HEK293 (cell line): ENCODE results near the gene LRIT1.

ENCODE experiments used
- CTCF ChIA-PET: fragments of 350-600 bp; formaldehyde crosslinking; extraction: SDS; loops from one replicate; lab custom pipeline; 2021; ENCODE audit warnings: antibody characterized with exemption; lab: Yijun Ruan, JAX
- POLR2A ChIA-PET: fragments of 300-600 bp; formaldehyde crosslinking; extraction: SDS; loops from one replicate; lab custom pipeline; 2020; ENCODE audit warnings: antibody characterized with exemption, inconsistent platforms; lab: Yijun Ruan, JAX
- H3K27ac ChIP-seq: fragments of 200-500 bp; sonication (Bioruptor generic); 2 replicates; pipeline ENCODE4 v1.5.1; 2014; ENCODE audit warnings: low read depth, low read length, control low read depth, inconsistent platforms; ENCODE audit errors: extremely low read depth
- H3K36me3 ChIP-seq, 2 experiments: fragments of 200-500 bp in 1 of 2; sonication (Bioruptor generic) in 1 of 2; 1 replicate in 1 of 2; 2 replicates in 1 of 2; pipeline ENCODE4 v1.5.1; 2014 to 2017; ENCODE audit warnings: inconsistent platforms in 2 of 2, low read length in 2 of 2; ENCODE audit not compliant: control insufficient read depth in 2 of 2, insufficient read depth in 1 of 2
- H3K4me1 ChIP-seq: fragments of 200-500 bp; sonication (Bioruptor generic); 2 replicates; pipeline ENCODE4 v1.5.1; 2014; ENCODE audit warnings: mild to moderate bottlenecking, low read length, inconsistent platforms; ENCODE audit not compliant: control insufficient read depth, insufficient read depth
- H3K4me3 ChIP-seq: 2 replicates; pipeline ENCODE4 v1.5.1; 2011; ENCODE audit warnings: low read depth, mild to moderate bottlenecking, control low read depth, low read length, moderate library complexity
- H3K9me3 ChIP-seq: fragments of 200-500 bp; sonication (Bioruptor generic); 2 replicates; pipeline ENCODE4 v1.5.1; 2014; ENCODE audit warnings: low read depth, low read length, inconsistent platforms; ENCODE audit not compliant: control insufficient read depth, insufficient read depth
- GLIS2 ChIP-seq: fragments of 450-650 bp; formaldehyde crosslinking; IDR thresholded peaks from 2 replicates; pipeline ENCODE4 v1.5.1; 2016; ENCODE audit warnings: missing biosample characterization, missing genetic modification characterization
- HOXC10 ChIP-seq: sonication (generic); formaldehyde crosslinking; IDR thresholded peaks from 2 replicates; pipeline ENCODE4 v1.8.1; 2023; ENCODE audit warnings: mild to moderate bottlenecking, missing genetic modification reagents
- MEIS1 ChIP-seq: sonication (generic); formaldehyde crosslinking; IDR thresholded peaks from 2 replicates; pipeline ENCODE4 v1.8.1; 2022; ENCODE audit warnings: missing genetic modification reagents, mild to moderate bottlenecking, borderline replicate concordance
- SCRT1 ChIP-seq: fragments of 450-650 bp; formaldehyde crosslinking; IDR thresholded peaks from 2 replicates; pipeline ENCODE4 v1.5.1; 2016; ENCODE audit warnings: missing biosample characterization, missing genetic modification characterization, borderline replicate concordance
- YY1 ChIP-seq: fragments of 450-650 bp; formaldehyde crosslinking; IDR thresholded peaks from 2 replicates; pipeline ENCODE4 v1.5.1; 2018; ENCODE audit warnings: missing biosample characterization, missing genetic modification characterization
- ZNF155 ChIP-seq: fragments of 450-650 bp; formaldehyde crosslinking; IDR thresholded peaks from 2 replicates; pipeline ENCODE4 v1.5.1; 2016; ENCODE audit warnings: missing biosample characterization, missing genetic modification characterization
- ZNF2 ChIP-seq: fragments of 450-650 bp; formaldehyde crosslinking; IDR thresholded peaks from 2 replicates; pipeline ENCODE4 v1.5.1; 2016; ENCODE audit warnings: missing biosample characterization, missing genetic modification characterization
- ZNF211 ChIP-seq: fragments of 450-650 bp; formaldehyde crosslinking; IDR thresholded peaks from 2 replicates; pipeline ENCODE4 v1.5.1; 2016; ENCODE audit warnings: low read depth, missing biosample characterization, missing genetic modification characterization
- ZNF274 ChIP-seq, 2 experiments: fragments of 200-500 bp in 1 of 2; fragments of 450-650 bp in 1 of 2; sonication (Bioruptor generic) in 1 of 2; formaldehyde crosslinking in 1 of 2; IDR thresholded peaks; 2 replicates each; pipeline versions ENCODE4 v1.5.1 to v1.6.1; 2014 to 2016; ENCODE audit warnings: borderline replicate concordance in 1 of 2, inconsistent platforms in 1 of 2, low read length in 1 of 2, missing biosample characterization in 1 of 2, missing genetic modification characterization in 1 of 2
- ZNF292 ChIP-seq: fragments of 450-650 bp; formaldehyde crosslinking; IDR thresholded peaks from 2 replicates; pipeline ENCODE4 v1.5.1; 2016; ENCODE audit warnings: low read depth, missing biosample characterization, missing genetic modification characterization, borderline replicate concordance
- ZNF394 ChIP-seq: fragments of 450-650 bp; formaldehyde crosslinking; IDR thresholded peaks from 2 replicates; pipeline ENCODE4 v1.5.1; 2016; ENCODE audit warnings: missing biosample characterization, missing genetic modification characterization, mild to moderate bottlenecking, moderate library complexity, borderline replicate concordance
- ZNF416 ChIP-seq: fragments of 450-650 bp; formaldehyde crosslinking; IDR thresholded peaks from 2 replicates; pipeline ENCODE4 v1.5.1; 2016; ENCODE audit warnings: missing biosample characterization, missing genetic modification characterization
- ZNF561 ChIP-seq: fragments of 450-650 bp; IDR thresholded peaks from 2 replicates; pipeline ENCODE4 v1.5.1; 2018; ENCODE audit warnings: missing biosample characterization, missing genetic modification characterization, borderline replicate concordance
- ZNF707 ChIP-seq: fragments of 450-650 bp; formaldehyde crosslinking; IDR thresholded peaks from 2 replicates; pipeline ENCODE4 v1.5.1; 2016; ENCODE audit warnings: missing biosample characterization, missing genetic modification characterization
- ZNF785 ChIP-seq: fragments of 450-650 bp; formaldehyde crosslinking; IDR thresholded peaks from 2 replicates; pipeline ENCODE4 v1.5.1; 2016; ENCODE audit warnings: missing biosample characterization, missing genetic modification characterization
- ZNF830 ChIP-seq: fragments of 450-650 bp; IDR thresholded peaks from 2 replicates; pipeline ENCODE4 v1.5.0; 2018; ENCODE audit warnings: missing biosample characterization, missing genetic modification characterization, low read depth, mild to moderate bottlenecking, moderate library complexity
- ZSCAN5A ChIP-seq: fragments of 450-650 bp; formaldehyde crosslinking; IDR thresholded peaks from 2 replicates; pipeline ENCODE4 v1.5.1; 2016; ENCODE audit warnings: missing biosample characterization, missing genetic modification characterization
- TF ChIP-seq, protein P1 (sequence below): fragments of 450-650 bp; formaldehyde crosslinking; IDR thresholded peaks from 2 replicates; pipeline ENCODE4 v1.5.1; 2016; ENCODE audit warnings: missing biosample characterization, missing genetic modification characterization
- TF ChIP-seq, protein P2 (sequence below): fragments of 450-650 bp; formaldehyde crosslinking; IDR thresholded peaks from 2 replicates; pipeline ENCODE4 v1.5.1; 2016; ENCODE audit warnings: missing biosample characterization, missing genetic modification characterization, low read depth
- TF ChIP-seq, protein P3 (sequence below): fragments of 450-650 bp; formaldehyde crosslinking; IDR thresholded peaks from 2 replicates; pipeline ENCODE4 v1.5.1; 2016; ENCODE audit warnings: missing biosample characterization, missing genetic modification characterization

The LRIT1 gene

DNA sequence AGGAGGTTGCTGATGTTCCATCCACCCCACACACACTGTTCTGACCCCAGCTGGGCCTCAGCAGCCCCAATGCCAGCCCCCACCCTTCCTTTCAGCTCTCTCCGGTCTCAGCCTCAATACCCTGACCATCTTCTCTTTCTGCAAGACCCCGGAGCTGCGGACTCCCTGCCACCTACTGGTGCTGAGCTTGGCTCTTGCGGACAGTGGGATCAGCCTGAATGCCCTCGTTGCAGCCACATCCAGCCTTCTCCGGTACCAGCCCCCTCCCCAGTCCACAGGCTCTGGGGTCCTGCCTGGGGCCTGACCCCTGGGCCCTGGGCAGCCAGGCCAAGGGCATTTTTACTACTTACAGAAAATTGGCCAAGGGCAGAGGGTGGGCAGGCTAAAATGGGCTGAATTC is 6.2 kb upstream of the LRIT1 start:
- Histone ChIP-seq H3K36me3 (no peaks in the 10 kb centered on the region), H3K27ac (no peak overlapping the region), H3K9me3 (no peaks in the 10 kb centered on the region)
- ChIA-PET POLR2A (no interaction called here), CTCF (no interaction called here)
- TF ChIP-seq, protein P1, sequence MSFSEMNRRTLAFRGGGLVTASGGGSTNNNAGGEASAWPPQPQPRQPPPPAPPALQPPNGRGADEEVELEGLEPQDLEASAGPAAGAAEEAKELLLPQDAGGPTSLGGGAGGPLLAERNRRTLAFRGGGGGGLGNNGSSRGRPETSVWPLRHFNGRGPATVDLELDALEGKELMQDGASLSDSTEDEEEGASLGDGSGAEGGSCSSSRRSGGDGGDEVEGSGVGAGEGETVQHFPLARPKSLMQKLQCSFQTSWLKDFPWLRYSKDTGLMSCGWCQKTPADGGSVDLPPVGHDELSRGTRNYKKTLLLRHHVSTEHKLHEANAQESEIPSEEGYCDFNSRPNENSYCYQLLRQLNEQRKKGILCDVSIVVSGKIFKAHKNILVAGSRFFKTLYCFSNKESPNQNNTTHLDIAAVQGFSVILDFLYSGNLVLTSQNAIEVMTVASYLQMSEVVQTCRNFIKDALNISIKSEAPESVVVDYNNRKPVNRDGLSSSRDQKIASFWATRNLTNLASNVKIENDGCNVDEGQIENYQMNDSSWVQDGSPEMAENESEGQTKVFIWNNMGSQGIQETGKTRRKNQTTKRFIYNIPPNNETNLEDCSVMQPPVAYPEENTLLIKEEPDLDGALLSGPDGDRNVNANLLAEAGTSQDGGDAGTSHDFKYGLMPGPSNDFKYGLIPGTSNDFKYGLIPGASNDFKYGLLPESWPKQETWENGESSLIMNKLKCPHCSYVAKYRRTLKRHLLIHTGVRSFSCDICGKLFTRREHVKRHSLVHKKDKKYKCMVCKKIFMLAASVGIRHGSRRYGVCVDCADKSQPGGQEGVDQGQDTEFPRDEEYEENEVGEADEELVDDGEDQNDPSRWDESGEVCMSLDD, result no peak
- TF ChIP-seq ZNF416 (tag by site-specific recombination), result no peak
- TF ChIP-seq, all 188 proteins: peak for 0
- no peaks in the 10 kb centered on the region for H3K4me1 ChIP-seq
- H3K4me3 ChIP-seq, result no peak overlapping the region

GRCh38 chr10:84244651-84245270 is 3.4 kb upstream of the LRIT1 start, which contains the start of gene RGR:
RGR (plus strand) TSS chr10:84245053; CDS start chr10:84245091, 38 bp downstream.
- TF ChIP-seq MEIS1 (CRISPR knock-in tag), result no peak
- TF ChIP-seq ZNF155 (tag by site-specific recombination), result no peak
- no peak for TF ChIP-seq ZNF211
- no peak for TF ChIP-seq SCRT1
- TF ChIP-seq ZSCAN5A (tag by site-specific recombination), result no peak
- no peak for TF ChIP-seq ZNF830
- no peak for TF ChIP-seq ZNF2 (tag by site-specific recombination)
- TF ChIP-seq ZNF707, result no peak
- no peak for TF ChIP-seq ZNF785
- TF ChIP-seq ZNF292 (tag by site-specific recombination), result no peak
- no peaks in the 10 kb centered on the region for H3K4me1 ChIP-seq
- CTCF ChIA-PET, result interaction anchor here (0.9 kb wide), 1 partner anchor 12 kb away, joined by 3 read pairs; no protein-coding TSS in a partner anchor
- no peak within 1 kb of the TSS for H3K4me3 ChIP-seq
- no peaks in the 10 kb centered on the region for H3K36me3 ChIP-seq
- H3K9me3 ChIP-seq, result no peaks in the 10 kb centered on the region
- no peak within 1 kb of the TSS for H3K27ac ChIP-seq
- POLR2A ChIA-PET, result no interaction called here

DNA sequence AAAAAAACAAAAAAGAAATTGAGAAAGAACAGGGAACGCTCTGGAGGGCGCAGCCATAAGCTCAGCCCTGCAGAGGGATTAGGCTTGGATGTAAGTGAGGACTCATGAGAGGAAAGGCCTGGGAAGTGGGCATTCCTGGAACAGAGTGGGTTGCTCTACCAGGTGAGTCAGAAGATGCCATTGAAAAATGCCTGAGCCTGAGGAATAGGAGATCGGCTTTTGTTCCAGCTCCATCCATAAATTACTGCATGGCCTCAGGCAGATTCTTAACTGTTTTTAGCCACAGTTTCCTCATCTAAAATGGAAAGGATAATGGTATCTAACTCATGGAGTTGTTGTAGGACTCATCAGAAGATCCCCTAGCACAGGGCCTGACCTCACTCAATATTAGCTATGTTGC is 2.4 kb upstream of the LRIT1 start:
- CTCF ChIA-PET, result interaction anchor here (0.7 to 1.2 kb wide), 2 partner anchors 10 to 293 kb away, joined by 3 to 4 read pairs; no protein-coding TSS in a partner anchor
- TF ChIP-seq GLIS2 (tag by site-specific recombination) (no peak), ZNF394 (tag by site-specific recombination) (no peak), ZNF561 (tag by site-specific recombination) (no peak), HOXC10 (CRISPR knock-in tag) (no peak), YY1 (tag by site-specific recombination) (no peak), ZNF274 (IDR thresholded peaks at IDR 0.05; ENCODE audit: low read length) (no peak), ZNF274 (tag by site-specific recombination; IDR thresholded peaks at IDR 0.05; ENCODE audit: borderline replicate concordance) (no peak)
- TF ChIP-seq, protein P2, sequence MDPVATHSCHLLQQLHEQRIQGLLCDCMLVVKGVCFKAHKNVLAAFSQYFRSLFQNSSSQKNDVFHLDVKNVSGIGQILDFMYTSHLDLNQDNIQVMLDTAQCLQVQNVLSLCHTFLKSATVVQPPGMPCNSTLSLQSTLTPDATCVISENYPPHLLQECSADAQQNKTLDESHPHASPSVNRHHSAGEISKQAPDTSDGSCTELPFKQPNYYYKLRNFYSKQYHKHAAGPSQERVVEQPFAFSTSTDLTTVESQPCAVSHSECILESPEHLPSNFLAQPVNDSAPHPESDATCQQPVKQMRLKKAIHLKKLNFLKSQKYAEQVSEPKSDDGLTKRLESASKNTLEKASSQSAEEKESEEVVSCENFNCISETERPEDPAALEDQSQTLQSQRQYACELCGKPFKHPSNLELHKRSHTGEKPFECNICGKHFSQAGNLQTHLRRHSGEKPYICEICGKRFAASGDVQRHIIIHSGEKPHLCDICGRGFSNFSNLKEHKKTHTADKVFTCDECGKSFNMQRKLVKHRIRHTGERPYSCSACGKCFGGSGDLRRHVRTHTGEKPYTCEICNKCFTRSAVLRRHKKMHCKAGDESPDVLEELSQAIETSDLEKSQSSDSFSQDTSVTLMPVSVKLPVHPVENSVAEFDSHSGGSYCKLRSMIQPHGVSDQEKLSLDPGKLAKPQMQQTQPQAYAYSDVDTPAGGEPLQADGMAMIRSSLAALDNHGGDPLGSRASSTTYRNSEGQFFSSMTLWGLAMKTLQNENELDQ (tag by site-specific recombination), result no peak
- TF ChIP-seq, protein P3, sequence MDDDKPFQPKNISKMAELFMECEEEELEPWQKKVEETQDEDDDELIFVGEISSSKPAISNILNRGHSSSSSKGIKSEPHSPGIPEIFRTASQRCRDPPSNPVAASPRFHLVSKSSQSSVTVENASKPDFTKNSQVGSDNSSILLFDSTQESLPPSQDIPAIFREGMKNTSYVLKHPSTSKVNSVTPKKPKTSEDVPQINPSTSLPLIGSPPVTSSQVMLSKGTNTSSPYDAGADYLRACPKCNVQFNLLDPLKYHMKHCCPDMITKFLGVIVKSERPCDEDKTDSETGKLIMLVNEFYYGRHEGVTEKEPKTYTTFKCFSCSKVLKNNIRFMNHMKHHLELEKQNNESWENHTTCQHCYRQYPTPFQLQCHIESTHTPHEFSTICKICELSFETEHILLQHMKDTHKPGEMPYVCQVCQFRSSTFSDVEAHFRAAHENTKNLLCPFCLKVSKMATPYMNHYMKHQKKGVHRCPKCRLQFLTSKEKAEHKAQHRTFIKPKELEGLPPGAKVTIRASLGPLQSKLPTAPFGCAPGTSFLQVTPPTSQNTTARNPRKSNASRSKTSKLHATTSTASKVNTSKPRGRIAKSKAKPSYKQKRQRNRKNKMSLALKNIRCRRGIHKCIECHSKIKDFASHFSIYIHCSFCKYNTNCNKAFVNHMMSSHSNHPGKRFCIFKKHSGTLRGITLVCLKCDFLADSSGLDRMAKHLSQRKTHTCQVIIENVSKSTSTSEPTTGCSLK (tag by site-specific recombination), result no peak

More for the DNA sequence above, 2.4 kb upstream of the LRIT1 start:
- H3K4me1 ChIP-seq, result no peaks in the 10 kb centered on the region
- no peaks in the 10 kb centered on the region for H3K36me3 ChIP-seq
- no peak overlapping the region for H3K4me3 ChIP-seq
- H3K27ac ChIP-seq, result no peak overlapping the region
- no peaks in the 10 kb centered on the region for H3K9me3 ChIP-seq
- POLR2A ChIA-PET, result no interaction called here
